HCT116 (cell line): ENCODE results near the gene OR2T1. TPM values are rescaled to one million over a fixed set of nuclear protein-coding genes. Genes with fewer than 3 reads are reported as not detected.

ENCODE experiments used
- ATAC-seq: fragments of 200-7000 bp; cut with Tn5 transposase; 2 replicates; pipeline ENCODE4 v1.9.1; 2020; ENCODE audit warnings: mild to moderate bottlenecking, moderate library complexity
- BruUV-seq: library from RNA; stranded (reverse); fragments of 400-500 nt; replicated peaks from 2 replicates; lab custom pipeline; 2021; lab: Mats Ljungman, UMichigan
- CTCF ChIA-PET: fragments of 300-600 bp; sonication (Branson Sonifier 250); formaldehyde crosslinking; loops from one replicate; lab custom pipeline; 2021; ENCODE audit warnings: antibody characterized with exemption; lab: Charles Lee
- POLR2A ChIA-PET: fragments of 300-600, 350-600 bp; sonication (Branson Sonifier 250); formaldehyde crosslinking; loops from one replicate; lab custom pipeline; 2021; ENCODE audit warnings: antibody characterized with exemption; lab: Charles Lee
- RAD21 ChIA-PET, 2 experiments: fragments of 300-600 bp; sonication (Branson Sonifier 250); formaldehyde crosslinking; loops; one replicate each; lab custom pipeline; 2023; ENCODE audit warnings: low total read pairs in 2 of 2; ENCODE audit not compliant: uncharacterized antibody in 2 of 2, unreplicated experiment in 2 of 2, low non-redundant PET in 1 of 2; lab: Charles Lee
- DNase-seq: peaks from one replicate; pipeline ENCODE4 v3.0.0-alpha.2; 2010; ENCODE audit warnings: low read depth, low spot score
- H2AFZ ChIP-seq: fragments of 200-600 bp; shearing (Covaris generic), sonication (generic); 2 replicates; pipeline ENCODE4 v1.6.1; 2017; ENCODE audit warnings: low read depth, mixed run types, mixed read lengths, antibody characterized with exemption, low read length; ENCODE audit not compliant: poor library complexity, severe bottlenecking
- H3K27ac ChIP-seq: 2 replicates; pipeline ENCODE4 v1.5.1; 2012; ENCODE audit warnings: low read depth, low read length
- H3K27me3 ChIP-seq: fragments of 200-600 bp; sonication (generic); 2 replicates; pipeline ENCODE4 v1.6.1; 2016; ENCODE audit warnings: mixed run types, low read length, mixed read lengths; ENCODE audit not compliant: insufficient read depth
- H3K36me3 ChIP-seq, 2 experiments: fragments of 200-500 bp in 1 of 2; fragments of 200-600 bp in 1 of 2; sonication (Bioruptor generic) in 1 of 2; sonication (generic) in 1 of 2; 2 replicates each; pipeline versions ENCODE4 v1.5.1 to v1.6.1; 2014 to 2016; ENCODE audit warnings: low read length in 2 of 2, inconsistent platforms in 1 of 2, mixed read lengths in 1 of 2, mixed run types in 1 of 2; ENCODE audit not compliant: insufficient read depth in 2 of 2, control insufficient read depth in 1 of 2
- H3K4me1 ChIP-seq, 2 experiments: fragments of 200-600 bp in 1 of 2; sonication (generic) in 1 of 2; 2 replicates each; pipeline versions ENCODE4 v1.5.1 to v1.6.1; 2012 to 2017; ENCODE audit warnings: low read length in 2 of 2, inconsistent platforms in 1 of 2, mild to moderate bottlenecking in 1 of 2, mixed read lengths in 1 of 2, mixed run types in 1 of 2, moderate library complexity in 1 of 2; ENCODE audit not compliant: insufficient read depth in 2 of 2, control insufficient read depth in 1 of 2
- H3K4me2 ChIP-seq: fragments of 200-600 bp; sonication (generic); 2 replicates; pipeline ENCODE4 v1.6.1; 2017; ENCODE audit warnings: mixed run types, low read length, mixed read lengths
- H3K4me3 ChIP-seq, 2 experiments: fragments of 200-600 bp in 1 of 2; sonication (generic) in 1 of 2; replicated peaks in 1 of 2; 2 replicates each; pipeline ENCODE4 v1.5.1; 2011 to 2016; ENCODE audit warnings: low read length in 2 of 2, control low read depth in 1 of 2, low read depth in 1 of 2, mild to moderate bottlenecking in 1 of 2, mixed read lengths in 1 of 2, mixed run types in 1 of 2
- H3K79me2 ChIP-seq: fragments of 200-600 bp; sonication (generic); 2 replicates; pipeline ENCODE4 v1.6.1; 2017; ENCODE audit warnings: mild to moderate bottlenecking, mixed run types, low read length, moderate library complexity, mixed read lengths; ENCODE audit not compliant: insufficient read depth
- H3K9ac ChIP-seq: fragments of 200-600 bp; sonication (generic); 2 replicates; pipeline ENCODE4 v1.6.1; 2016; ENCODE audit warnings: low read length, mixed read lengths
- H3K9me2 ChIP-seq: fragments of 200-600 bp; sonication (generic), shearing (Covaris generic); 2 replicates; pipeline ENCODE4 v1.6.1; 2017; ENCODE audit warnings: mixed run types, mild to moderate bottlenecking, moderate library complexity; ENCODE audit not compliant: insufficient read depth
- H3K9me3 ChIP-seq, 2 experiments: fragments of 200-500 bp in 1 of 2; fragments of 200-600 bp in 1 of 2; sonication (Bioruptor generic) in 1 of 2; sonication (generic) in 1 of 2; 2 replicates each; pipeline ENCODE4 v1.6.1; 2014 to 2017; ENCODE audit warnings: low read length in 2 of 2, mixed read lengths in 2 of 2, inconsistent platforms in 1 of 2, low read depth in 1 of 2, mild to moderate bottlenecking in 1 of 2, mixed run types in 1 of 2, moderate library complexity in 1 of 2; ENCODE audit not compliant: control insufficient read depth in 1 of 2, insufficient read depth in 1 of 2
- H4K20me1 ChIP-seq: fragments of 200-600 bp; sonication (generic), shearing (Covaris generic); 2 replicates; pipeline ENCODE4 v1.6.1; 2017; ENCODE audit warnings: mixed run types, mild to moderate bottlenecking, moderate library complexity; ENCODE audit not compliant: insufficient read depth
- CBX3 ChIP-seq: IDR thresholded peaks from 2 replicates; pipeline ENCODE4 v1.6.1; 2012; ENCODE audit warnings: low read depth
- CEBPB ChIP-seq: IDR thresholded peaks from 2 replicates; pipeline ENCODE4 v1.6.1; 2012; ENCODE audit warnings: low read depth
- ELF1 ChIP-seq: IDR thresholded peaks from 2 replicates; pipeline ENCODE4 v1.6.1; 2012; ENCODE audit warnings: low read depth, borderline replicate concordance
- EZH2 ChIP-seq: fragments of 200-600 bp; sonication (generic); IDR thresholded peaks from 2 replicates; pipeline ENCODE4 v1.6.1; 2017; ENCODE audit warnings: antibody characterized with exemption, mixed run types
- RAD21 ChIP-seq: IDR thresholded peaks from 2 replicates; pipeline ENCODE4 v1.6.1; 2012; ENCODE audit warnings: low read depth, mild to moderate bottlenecking
- SP1 ChIP-seq: IDR thresholded peaks from 2 replicates; pipeline ENCODE4 v1.6.1; 2012; ENCODE audit warnings: low read depth
- SRF ChIP-seq: IDR thresholded peaks from 2 replicates; pipeline ENCODE4 v1.6.1; 2012; ENCODE audit warnings: low read depth
- TCF7L2 ChIP-seq: IDR thresholded peaks from 2 replicates; pipeline ENCODE4 v1.7.0; 2011; ENCODE audit warnings: borderline replicate concordance, inconsistent platforms; ENCODE audit not compliant: insufficient read depth, insufficient read length; ENCODE audit errors: extremely low read depth
- ZFX ChIP-seq: fragments of 450-650 bp; IDR thresholded peaks from 2 replicates; pipeline ENCODE4 v1.6.1; 2017
- ZNF274 ChIP-seq: fragments of 200-500 bp; sonication (Bioruptor generic); IDR thresholded peaks from 2 replicates; pipeline ENCODE4 v1.6.1; 2014; ENCODE audit warnings: mild to moderate bottlenecking, low read depth, low read length, inconsistent platforms
- intact Hi-C: fragments of 100-400 bp; cut with micrococcal nuclease; formaldehyde crosslinking; loops from 2 replicates; pipeline ENCODE4 v1.10.0; 2022
- total RNA-seq: library from RNA; stranded (reverse); gene quantifications from one replicate; pipeline ENCODE4 v1.2.1, GENCODE V29; 2021; ENCODE audit not compliant: unreplicated experiment
- TF ChIP-seq, protein P1 (sequence below): IDR thresholded peaks from 2 replicates; pipeline ENCODE4 v1.6.1; 2012
- TF ChIP-seq, protein P2 (sequence below), 3 experiments: fragments of 200-600 bp in 1 of 3; sonication (generic) in 1 of 3; IDR thresholded peaks in 2 of 3; conservative IDR thresholded peaks in 1 of 3; 2 replicates each; pipeline ENCODE4 v1.5.1; 2012 to 2017; ENCODE audit warnings: low read depth in 2 of 3, low read length in 2 of 3, antibody characterized with exemption in 1 of 3, borderline replicate concordance in 1 of 3, control low read depth in 1 of 3, mild to moderate bottlenecking in 1 of 3, mixed read lengths in 1 of 3, mixed run types in 1 of 3, moderate library complexity in 1 of 3; ENCODE audit not compliant: insufficient read depth in 1 of 3

Gene OR2T1
- total RNA-seq, 1 experiment from 2014 or later, result not detected

DNA sequence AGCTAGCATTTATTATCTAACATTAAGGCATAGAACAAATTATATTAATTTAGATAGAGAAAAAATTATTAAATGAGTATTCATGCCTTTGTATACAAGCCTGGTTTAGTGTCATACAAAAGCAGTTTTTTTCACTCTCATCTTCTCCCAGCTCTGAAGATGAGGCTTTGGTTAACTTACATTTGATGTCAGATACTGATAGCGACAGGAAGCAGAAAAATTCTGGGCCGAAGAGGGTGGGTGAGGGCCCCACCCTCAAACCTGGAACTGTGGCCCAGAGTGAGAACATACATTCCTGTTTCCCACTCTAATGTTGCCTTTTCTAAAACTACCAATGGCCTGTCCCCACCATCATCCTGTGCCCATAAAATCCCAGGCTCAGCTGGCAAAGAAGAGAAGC, 15.0 kb downstream of the OR2T1 start:
- H4K20me1 ChIP-seq, result no peaks in the 10 kb centered on the region
- no peak overlapping the region for H3K4me3 ChIP-seq
- no TSS peak for BruUV-seq
- intact Hi-C loops, result no loop called here
- H3K79me2 ChIP-seq, result no peaks in the 10 kb centered on the region
- ChIA-PET POLR2A (no interaction called here), RAD21 (no interaction called here), CTCF (no interaction called here)
- no peaks in the 10 kb centered on the region for H3K9me2 ChIP-seq
- H3K27me3 ChIP-seq, result no peaks in the 10 kb centered on the region
- no peak overlapping the region for H3K4me2 ChIP-seq
- no peaks in the 10 kb centered on the region for H3K36me3 ChIP-seq
- H3K9me3 ChIP-seq, result peaks cover 6 to 9% of the 10 kb centered on the region in 2 experiments; a peak in 2 of 4 replicates
- ATAC-seq (no peak), DNase-seq (no peak)
- no peak overlapping the region for H2AFZ ChIP-seq
- TF ChIP-seq CBX3 (no peak), RAD21 (no peak), CEBPB (no peak), ELF1 (no peak), SP1 (no peak), ZFX (no peak), SRF (no peak), EZH2 (no peak), TCF7L2 (no peak), ZNF274 (no peak)
- TF ChIP-seq, protein P1, sequence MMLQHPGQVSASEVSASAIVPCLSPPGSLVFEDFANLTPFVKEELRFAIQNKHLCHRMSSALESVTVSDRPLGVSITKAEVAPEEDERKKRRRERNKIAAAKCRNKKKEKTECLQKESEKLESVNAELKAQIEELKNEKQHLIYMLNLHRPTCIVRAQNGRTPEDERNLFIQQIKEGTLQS, result no peak
- TF ChIP-seq, protein P2, sequence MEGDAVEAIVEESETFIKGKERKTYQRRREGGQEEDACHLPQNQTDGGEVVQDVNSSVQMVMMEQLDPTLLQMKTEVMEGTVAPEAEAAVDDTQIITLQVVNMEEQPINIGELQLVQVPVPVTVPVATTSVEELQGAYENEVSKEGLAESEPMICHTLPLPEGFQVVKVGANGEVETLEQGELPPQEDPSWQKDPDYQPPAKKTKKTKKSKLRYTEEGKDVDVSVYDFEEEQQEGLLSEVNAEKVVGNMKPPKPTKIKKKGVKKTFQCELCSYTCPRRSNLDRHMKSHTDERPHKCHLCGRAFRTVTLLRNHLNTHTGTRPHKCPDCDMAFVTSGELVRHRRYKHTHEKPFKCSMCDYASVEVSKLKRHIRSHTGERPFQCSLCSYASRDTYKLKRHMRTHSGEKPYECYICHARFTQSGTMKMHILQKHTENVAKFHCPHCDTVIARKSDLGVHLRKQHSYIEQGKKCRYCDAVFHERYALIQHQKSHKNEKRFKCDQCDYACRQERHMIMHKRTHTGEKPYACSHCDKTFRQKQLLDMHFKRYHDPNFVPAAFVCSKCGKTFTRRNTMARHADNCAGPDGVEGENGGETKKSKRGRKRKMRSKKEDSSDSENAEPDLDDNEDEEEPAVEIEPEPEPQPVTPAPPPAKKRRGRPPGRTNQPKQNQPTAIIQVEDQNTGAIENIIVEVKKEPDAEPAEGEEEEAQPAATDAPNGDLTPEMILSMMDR (IDR thresholded peaks at IDR 0.05 in 2 of 3, conservative IDR thresholded peaks at IDR 0.05 in 1 of 3; ENCODE audit: borderline replicate concordance in 1 of 3, insufficient read depth in 1 of 3, low read depth in 2 of 3, low read length in 2 of 3), result no peak
- H3K27ac ChIP-seq, result no peak overlapping the region
- H3K9ac ChIP-seq, result no peak overlapping the region
- no peaks in the 10 kb centered on the region for H3K4me1 ChIP-seq
